Stimulated activated CD8-positive, alpha-beta memory T cell treated with anti-CD3 and anti-CD28 coated beads, Interleukin-7, amount 100 ng/mL, for 4 hours (primary cell): Measurements from ENCODE around the gene PLCL1.

Experiments
- DNase-seq, 2 donors: peaks; one replicate each; pipeline ENCODE4 v3.0.0-alpha.2; 2020; ENCODE audit warnings: low read depth in 2 of 2

The PLCL1 gene

DNA sequence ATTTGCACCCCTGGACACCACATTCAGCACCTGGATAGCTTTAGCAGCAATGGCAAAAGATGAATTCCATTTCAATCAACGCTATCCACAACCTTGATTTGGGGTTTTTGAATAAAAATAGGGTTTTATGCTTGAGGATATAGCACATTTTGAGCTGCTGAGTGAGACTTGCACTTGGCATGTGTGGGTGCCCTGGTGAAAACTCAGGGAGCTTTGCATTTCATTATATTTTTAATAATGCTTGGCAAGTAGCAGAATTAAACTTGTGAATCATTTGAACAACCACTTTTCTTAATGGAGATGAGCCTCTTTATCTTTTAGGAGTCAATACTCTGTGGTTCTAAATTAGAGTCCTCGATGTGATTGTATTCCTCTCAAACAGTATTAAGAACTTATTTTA is 252.4 kb downstream of the PLCL1 start:
- no peak for DNase-seq

DNA sequence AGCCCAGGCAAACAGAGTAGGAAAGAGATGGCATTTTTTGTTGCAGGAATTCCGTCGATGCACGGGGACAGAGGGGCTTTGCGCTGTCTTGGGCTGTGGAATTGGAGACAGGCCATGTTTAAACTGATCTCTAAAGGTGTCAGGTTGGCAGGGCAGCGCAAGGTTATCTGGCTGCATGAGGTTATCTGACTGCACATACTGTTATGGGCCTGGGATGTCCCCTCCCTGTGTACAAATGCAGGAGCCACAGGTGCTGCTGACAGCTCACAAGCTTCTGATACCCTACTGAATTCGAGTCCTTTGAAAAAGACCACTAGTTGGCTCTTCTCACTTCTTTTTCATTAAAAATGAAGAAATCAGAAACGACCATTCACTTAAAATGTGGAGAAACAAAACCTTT is 255.4 kb downstream of the PLCL1 start:
- DNase-seq = no peak

DNA sequence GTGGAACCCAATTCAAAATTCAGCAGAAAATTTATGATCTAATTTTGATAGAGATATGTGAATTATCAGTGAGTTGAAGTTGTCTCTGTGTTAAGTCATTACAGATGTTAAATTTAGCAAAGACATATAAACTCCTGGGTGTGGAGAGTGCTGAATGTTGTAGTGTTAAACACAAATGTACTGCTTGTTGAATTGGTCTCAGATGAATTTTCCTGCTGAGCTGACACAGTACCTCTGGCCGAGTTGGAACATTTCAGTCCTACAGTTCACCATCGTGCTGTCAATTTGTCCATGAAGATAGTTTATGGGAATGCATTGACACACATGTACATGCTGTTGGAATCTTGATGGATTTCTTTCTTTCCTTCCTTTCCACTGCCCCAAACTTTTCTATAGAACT is 255.9 kb downstream of the PLCL1 start:
- no peak for DNase-seq

DNA sequence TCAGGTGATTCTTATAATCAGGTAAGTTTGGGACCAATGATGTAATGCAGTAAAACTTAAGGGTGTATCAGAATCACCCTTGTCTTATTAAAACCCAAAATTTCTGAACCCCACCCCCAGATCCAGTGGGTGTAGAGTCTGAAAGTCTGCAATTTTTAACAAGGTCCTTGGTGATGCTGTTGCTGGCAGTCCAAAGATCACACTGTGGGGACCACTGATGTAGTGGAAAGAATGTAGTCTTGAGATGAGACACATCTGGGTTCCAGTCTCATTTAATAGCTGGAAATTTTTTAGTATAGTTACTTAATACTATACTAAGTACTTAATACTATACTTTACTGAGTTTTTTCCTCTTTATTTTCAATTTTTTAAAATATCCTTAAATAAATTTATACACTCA is 258.4 kb downstream of the PLCL1 start:
- no peak for DNase-seq

DNA sequence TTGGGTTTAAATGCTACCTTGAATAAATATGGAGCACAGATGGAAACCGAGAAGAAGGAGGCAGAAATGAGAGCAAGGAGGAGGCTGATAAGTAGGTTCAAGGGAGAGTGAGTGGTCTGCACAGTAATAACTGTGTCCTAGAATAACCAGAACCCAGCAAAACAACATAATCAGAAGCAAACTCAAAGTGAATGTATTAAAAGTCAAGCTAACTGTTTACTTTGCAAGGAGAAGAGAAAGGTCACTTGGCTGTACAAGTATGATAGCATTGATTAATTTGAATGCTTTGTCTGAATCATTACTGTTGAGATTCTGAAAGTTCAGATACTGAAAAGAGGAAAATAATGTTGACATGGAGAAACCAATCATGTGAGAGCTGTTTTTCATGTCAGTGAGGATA is 258.8 kb downstream of the PLCL1 start:
- no peak for DNase-seq

DNA sequence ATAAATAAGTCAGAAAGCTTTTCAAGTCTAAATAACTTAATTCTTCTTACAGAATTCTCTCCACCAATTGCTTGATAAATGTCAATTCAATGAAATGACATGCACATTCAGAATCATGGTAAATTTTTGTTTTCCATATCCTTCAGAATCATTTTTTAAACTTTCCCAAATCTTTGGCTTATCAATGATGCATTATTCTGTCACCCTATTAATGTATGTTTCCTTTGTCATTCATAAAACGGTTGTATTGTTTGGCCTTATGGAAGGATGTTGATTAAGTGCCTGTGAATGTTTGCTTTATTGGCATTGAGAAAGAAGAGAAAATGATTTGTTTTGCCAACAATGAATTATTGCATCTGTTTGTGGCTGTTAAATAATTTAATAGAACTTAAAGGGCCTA is 260.9 kb downstream of the PLCL1 start:
- DNase-seq = no peak

DNA sequence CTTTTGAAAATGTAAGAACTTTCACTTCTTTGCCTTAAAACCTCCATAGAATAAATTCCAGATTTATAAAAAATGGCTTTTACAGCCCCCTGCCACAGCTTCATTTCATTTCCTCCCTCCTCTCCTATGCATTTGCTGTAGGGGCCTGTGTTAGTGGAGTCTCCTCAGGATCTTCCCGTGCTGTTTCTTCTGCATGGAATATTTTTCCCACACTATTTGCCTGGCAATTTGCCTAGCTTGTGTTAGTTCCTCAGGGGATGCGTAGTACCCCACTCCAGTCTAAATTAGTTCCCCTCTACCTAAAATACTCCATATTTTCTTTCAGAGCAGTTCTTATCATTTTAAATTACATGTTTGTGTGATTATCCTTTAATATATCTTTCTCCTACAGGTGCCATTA is 262.2 kb downstream of the PLCL1 start:
- DNase-seq = no peak

DNA sequence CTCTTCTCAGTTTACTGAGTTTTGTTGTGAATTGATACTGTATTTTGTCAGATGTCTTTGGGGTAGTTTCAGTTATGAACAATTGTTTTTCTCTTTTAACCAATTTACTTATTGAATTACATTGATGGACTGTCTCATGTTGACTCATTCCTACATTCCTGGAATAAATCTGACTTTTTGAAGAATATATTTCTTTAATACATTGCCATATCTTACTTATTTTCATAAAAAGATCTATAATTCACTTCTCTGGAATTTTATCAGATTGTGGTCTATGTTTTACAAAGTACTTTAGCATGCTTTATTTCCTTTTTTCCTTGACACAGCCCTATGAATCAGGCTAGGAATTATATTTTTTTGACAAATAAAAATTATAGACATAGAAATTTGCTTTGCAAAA is 268.3 kb downstream of the PLCL1 start:
- no peak for DNase-seq

DNA sequence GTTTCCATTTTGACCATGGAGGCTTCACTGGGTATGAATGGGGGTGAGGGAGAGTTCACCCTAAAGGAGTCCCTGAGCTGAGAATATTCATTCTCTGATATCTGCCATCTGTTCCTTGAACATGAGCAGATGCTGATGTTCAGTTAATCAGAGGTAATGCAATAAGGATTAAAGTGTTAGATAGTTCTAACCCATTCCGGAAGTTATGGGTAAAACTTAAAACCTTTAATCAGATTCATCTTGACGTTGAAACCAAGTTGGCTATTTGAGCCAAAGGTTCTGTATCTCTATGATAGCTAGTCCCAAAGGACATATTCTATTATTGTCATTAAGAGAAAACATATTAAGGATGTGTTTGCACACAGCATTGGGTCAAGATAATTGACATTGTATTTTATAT is 268.9 kb downstream of the PLCL1 start:
- DNase-seq = no peak

DNA sequence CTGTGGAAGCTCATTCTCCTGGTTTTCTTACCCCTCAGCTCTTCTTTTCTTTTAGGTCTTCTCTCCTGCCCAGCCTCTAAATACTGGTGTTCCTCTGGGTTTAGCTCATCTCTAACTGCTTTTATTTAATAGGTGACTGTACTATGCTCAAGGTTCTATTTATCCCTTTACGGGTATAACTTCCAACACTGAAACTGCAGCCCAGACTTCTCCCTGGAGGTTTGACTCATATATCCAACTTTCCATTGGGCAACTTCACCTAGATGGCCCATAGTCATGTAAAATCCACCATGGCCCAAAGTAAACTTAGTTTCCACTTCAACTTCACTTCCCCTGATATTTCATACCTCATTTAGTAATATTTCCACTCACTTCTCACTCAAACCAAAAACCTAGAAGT is 273.1 kb downstream of the PLCL1 start:
- no peak for DNase-seq

DNA sequence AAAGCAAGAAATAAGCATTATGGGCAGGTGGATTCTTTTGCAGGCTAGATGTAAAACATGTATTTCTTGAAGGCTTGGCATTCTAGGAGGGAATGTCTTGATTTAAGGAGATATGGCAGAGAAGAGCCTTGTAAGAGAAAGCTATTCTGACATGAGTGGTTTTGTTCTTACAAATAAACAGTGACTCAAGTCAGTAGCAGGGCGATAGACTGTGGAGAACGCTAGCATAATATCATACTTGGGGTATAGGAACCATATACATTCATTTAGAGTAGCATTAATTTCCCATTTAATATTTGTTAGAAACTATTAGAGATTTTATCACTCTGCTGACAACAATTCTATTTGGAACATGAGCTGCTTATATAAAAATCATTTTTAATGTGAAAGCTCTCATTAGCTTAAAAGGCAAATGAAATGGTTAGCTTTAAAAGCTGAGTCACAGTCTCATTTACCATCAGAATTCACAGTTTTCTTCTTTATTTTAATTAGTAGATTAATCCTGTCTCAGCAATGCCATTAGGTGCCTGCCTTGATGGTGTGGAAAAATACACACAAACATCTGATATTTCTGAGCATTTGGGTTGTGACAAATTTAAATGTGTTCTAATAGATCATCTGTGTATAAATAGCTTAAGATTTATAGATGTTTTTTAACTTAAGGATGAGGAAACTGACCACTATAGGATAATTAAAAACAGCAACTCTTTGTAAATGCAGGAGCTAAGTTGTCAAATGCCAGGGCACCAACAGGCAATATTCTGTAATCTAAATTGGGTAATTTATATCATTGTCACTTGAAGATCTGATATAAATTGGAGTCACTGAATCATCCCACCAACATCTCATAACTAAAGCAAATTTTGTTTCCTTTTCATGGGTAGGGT is 276.7 kb downstream of the PLCL1 start:
- no peak for DNase-seq

DNA sequence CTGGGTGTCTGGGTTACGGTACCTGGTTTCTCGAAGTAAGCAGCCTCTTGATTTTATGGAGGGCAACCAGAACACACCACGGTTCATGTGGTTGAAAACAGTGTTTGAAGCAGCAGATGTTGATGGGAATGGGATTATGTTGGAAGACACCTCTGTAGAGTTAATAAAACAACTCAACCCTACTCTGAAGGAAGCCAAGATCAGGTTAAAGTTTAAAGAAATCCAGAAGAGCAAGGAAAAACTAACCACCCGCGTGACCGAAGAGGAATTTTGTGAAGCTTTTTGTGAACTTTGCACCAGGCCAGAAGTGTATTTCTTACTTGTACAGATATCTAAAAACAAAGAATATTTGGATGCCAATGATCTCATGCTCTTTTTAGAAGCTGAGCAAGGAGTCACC is 279.8 kb downstream of the PLCL1 start:
- DNase-seq = no peak

DNA sequence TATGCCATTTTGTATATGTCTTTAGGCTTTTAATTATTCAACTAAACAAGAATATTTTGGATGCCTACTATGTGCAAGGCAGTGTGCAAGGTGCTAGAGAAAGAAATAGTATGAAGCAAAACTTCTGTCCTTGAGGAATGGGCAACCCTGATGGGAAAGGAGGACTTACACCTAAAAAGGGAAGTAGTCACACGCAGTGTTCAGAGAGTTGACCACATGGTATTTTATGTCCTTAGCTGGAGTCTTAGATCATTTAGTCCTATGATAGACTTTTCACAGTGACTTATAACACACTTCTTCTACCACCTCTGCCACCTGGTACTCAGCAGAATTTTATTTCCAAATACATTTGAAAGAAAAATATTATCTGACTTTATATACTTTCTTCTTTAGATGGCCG is 291.6 kb downstream of the PLCL1 start:
- DNase-seq = no peak

DNA sequence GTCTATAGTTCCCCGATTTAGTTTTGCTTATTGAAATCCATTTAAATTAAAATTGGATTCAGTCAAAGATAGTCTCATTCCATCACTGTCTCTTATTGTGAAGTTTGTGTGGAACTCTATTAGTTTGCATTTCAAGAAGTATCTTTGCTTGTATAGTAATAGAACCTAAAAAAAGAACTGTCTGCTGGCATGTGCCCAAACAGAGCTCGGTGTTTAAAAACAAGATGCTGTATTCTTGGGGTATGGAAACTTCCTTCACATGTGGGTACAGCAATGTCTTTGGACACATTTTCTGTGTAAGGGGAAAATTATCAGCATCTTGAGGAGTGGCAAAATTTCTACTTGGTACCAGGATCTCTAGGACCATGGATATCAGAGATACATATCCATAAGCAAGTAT is 292.6 kb downstream of the PLCL1 start:
- DNase-seq = no peak

DNA sequence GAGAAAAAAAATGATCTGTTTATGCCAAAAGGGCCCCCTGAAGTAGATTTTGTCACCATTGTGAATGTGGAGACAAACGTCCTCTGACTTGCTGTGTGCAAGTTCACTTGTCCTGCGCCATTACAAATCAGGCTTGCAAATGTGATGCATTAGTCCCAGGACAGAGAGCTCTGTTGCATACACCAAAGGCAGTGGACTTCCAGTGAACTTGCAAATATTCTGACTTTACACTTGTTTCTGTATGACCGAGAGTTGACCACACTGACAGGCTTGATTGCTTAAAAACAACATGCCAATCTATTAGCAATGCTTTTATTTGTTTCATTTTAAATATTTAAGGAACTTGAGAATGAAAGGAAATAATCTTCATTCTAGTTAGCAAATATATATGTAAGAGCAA is 293.2 kb downstream of the PLCL1 start:
- no peak for DNase-seq

DNA sequence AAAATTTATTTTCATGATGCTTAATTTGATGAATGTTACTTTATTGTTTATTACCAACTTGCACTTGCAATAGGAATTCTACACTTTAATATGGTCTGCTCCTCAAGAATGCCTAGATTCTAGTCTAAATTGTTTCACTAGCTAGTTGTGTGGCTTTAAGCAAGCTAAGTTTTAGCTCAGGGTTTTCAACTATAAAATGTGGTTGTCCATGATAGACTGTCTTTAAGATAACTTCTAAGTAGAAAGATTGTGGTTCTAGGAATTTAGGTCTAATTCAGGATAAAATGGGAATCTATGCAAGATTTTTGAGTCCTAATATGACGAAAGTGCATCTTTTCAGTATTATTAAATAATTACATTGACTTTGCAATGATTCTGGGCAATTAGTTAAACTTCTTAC is 294.0 kb downstream of the PLCL1 start:
- no peak for DNase-seq

DNA sequence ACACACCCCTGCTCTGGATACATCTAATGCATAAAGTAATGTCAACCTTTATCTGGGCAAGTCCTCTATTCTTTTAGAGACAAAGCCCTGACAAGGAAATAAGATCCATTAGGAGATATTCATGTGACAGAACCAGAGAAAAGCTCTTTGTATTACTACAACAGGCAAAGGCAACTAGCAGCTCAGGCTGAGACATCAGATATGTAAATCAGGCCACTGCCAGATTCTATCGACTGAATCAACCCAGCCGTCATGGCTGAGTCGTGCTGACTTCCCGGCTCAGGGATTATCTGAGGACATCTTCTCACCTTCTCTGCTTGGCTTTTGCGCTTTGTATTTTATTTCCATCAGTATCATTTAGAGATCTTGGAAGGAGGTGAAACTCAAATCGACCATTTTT is 294.5 kb downstream of the PLCL1 start:
- no peak for DNase-seq

DNA sequence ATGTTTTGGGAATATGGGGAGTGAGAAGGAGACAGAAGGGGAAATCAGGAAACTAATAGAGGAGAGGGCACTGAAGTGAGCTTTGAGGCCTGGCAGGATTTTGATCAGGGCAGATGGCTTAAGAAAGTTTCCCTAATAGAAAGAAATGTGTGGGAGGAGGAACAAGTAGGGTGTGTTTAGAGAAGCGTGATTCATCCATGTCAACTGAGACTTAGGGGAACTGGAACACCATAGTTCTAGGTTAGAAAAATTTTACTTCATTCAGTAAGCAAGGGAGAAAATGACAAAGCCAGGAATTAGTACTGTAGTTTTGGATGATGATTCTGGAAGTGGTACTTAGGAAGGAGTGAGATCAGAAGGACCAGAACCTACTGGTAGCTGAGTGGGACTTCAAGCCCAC is 296.0 kb downstream of the PLCL1 start:
- DNase-seq = no peak

DNA sequence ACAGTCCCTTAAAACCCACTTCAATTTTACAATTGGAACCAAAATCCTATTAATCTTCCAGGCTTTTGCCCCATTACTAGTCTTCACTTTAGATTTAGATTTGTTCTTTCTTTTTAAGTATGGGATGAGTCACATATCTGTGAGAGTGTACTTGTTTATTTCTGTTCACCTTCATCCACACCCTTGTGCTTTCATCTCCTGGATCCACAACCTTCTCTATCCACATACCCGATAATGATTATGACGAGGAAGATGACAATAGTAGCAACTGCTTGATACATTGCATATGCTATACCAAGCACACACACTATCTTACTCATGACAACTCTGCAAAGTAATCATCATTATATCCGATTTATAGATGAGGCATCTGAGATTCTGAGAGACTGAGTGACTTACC is 297.3 kb downstream of the PLCL1 start:
- DNase-seq = no peak

DNA sequence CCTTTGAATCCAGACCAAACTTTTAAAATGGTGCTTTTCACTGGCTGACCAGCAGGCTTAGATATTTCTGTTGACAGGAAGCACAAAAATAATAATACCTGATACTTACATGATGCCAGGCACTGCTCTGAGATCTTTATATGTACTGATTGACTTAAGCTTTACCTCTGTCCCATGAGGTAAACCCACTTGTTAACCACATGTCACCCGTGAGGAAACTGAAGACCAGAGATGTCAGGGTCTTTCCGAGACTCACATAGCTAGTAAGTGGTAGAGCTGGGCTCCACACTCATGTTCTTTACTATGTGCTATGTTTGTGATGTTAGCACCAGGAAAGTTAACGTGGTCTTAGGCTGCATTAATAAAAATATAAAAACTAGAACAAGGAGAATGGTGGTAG is 297.7 kb downstream of the PLCL1 start:
- DNase-seq = no peak

DNA sequence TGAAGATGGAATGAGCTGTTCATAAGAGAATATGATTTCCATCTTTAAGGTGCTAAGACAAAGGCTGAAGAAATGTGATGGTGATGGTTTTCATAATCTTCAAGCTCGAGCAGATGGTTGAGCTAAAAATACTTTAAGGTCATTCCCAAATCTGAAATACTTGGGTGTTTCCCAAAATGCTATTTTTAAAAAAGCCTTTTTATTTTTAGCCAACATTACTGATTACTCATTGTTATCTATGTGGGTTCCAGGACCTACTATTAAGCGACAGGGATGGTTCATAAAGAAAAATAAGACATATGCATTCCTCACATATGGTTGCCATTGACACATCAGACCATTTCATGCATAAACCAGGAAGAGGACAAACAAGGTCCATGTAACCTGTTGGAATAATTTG is 298.5 kb downstream of the PLCL1 start:
- no peak for DNase-seq

DNA sequence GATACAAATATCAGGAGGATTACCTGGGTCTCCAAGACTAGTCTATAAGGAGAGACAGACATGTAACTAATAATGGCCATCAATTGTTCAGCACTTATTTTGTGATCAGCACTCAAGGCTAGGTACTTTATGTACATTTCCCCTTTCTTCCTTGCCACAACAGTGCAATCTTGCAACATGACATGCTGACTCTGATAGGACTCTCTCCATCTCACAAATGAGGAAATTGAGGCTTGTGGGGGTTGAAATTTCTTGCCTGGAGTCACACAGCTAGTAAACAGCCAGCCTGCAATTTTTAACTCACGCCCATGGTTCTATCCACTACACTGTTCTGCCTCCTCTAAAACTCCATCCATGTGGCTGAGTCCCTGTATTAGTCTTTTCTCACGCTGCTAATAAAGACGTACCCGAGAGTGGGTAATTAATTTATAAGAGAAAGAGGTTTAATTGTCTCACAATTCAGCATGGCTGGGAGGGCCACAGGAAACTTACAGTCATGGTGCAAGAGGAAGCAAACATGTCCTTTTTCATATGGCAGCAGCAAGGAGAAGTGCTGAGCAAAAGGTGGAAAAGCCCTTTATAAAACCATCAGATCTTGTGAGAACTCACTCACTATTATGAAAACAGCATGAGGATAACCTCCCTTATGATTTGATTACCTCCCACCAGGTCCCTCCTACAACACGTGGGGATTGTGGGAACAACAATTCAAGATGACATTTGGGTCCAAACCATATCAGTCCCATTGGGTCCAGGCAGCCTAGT is 302.4 kb downstream of the PLCL1 start:
- DNase-seq = no peak

DNA sequence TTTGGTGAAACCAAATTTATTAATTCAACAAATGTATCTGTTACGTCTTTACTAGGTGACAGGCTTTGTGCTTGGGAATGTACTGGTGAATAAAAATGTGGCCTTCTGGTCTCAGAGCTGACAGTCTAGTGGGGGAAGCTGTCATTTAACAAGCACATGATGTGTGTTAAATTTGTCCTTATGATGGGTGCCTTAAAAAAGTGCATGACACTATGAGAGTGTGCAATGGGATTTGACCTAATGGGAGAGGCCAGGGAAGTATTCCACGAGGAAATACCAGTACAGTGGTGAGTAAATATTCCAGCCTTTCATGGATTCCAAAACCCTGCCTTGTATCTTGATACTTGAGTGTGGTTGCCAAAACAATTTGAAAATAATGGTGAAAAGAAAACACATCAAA is 308.9 kb downstream of the PLCL1 start:
- no peak for DNase-seq
